SIG-M5 (cell line): ENCODE results near the gene TAX1BP3.
"Not testable (repeated sequence)": the region's sequence is repeated elsewhere in the genome, so short reads cannot be mapped to it uniquely, and the experiment has no call there.

Experiments used
- DNase-seq: peaks from one replicate; lab custom pipeline; 2025; lab: John Stamatoyannopoulos, UW

The TAX1BP3 gene, protein sequence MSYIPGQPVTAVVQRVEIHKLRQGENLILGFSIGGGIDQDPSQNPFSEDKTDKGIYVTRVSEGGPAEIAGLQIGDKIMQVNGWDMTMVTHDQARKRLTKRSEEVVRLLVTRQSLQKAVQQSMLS

DNA sequence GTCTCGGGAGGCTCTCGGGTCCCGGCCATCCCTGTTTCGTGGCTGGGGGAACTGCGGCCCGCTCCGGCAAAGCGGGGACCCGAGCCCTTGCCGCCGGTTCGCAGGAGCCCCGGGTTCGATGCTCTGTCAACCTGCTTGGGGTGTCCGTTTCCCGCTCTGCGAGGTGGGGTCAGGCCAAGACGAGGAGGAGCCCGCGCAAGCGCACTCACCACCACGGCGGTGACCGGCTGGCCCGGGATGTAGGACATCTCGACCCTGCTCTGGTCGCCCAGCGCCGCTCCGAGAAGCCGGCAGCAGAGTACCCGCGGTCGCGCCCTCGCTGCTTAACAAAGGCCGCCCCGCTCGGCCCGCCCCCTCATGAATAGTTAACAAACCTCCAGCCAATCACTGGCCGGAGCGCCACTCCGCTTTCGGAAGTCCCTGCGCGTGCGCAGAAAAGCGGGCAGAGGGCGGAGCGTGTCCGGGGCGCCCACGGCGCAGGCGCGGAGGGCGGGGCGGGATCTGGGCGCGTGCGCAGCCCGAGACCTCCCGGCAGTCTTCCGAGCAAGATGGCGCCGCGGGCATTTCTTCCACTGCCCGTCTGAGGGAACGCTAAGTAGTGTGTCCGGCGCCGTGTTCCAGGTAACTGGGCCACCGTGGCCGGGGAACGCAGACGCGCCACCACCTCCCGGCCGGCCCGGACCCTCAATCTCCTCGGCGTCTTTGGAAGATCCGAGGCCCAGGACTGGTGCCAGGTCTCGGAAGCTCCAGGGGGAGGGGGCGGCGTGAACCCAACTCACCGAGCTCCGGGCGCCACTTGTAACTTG, at the start of gene TAX1BP3, which contains the start of gene EMC6:
Gene TAX1BP3 (minus strand): TSS at position 300 of the 806 bp plus-strand sequence. CDS start 52 bp downstream, at position 248.
Gene EMC6 (plus strand): TSS at position 534 of the 806 bp plus-strand sequence. CDS start 335 bp downstream, outside the sequence.
- peak; percentile 59 for DNase-seq

GRCh38 chr17:3715296-3715695, 46.9 kb upstream of the TAX1BP3 start:
- no peak for DNase-seq

DNA sequence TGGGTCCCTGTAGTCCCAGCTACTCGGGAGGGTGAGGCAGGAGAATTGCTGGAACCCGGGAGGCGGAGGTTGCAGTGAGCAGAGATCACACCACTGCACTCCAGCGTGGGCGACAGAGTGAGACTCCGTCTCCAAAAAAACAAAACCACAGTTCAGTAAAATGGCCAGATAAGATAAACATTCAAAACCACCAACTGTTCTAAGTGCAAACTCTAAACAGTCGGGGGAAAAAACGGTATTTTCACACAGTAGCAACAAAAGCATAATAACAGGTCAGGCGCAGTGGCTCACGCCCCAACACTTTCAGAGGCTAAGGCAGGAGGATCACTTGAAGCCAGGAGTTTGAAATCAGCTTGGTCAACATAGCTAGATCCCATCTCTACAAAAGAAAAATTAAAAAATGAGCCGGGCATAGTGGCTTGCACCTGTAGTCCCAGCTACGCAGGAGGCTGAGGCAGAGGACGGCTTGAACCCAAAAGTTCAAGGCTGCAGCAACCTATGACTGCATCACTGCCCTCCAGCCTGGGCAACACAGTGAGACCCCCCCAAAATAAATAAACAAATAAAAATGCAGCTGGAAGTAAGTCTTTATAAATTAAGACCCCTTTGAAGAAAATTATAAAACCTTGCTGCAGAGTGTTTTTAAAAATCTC, 44.6 kb upstream of the TAX1BP3 start:
- no peak for DNase-seq

- DNase-seq = peak; percentile 30
These were observed 42.6 kb upstream of the TAX1BP3 start for GRCh38 chr17:3710951-3711383.

DNA sequence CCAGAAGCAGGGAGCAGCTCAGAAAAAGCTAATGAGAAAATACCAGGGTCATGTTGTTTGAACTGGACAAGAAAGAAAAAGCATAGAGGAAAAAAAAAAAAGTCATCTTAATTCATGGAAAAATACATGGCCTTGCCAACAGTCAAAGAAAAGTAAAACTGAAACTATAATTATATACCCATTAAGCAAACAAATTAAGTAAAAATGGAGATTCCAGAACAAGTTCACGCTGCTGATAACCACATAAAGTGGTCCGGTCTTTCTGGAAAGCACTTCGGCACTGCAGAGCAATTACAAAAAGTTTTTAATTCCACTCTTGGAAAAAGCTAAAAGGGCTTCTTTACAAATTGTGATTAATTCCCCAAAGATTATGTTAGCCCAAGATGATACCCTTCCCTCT, 40.0 kb upstream of the TAX1BP3 start:
- DNase-seq = no peak

DNA sequence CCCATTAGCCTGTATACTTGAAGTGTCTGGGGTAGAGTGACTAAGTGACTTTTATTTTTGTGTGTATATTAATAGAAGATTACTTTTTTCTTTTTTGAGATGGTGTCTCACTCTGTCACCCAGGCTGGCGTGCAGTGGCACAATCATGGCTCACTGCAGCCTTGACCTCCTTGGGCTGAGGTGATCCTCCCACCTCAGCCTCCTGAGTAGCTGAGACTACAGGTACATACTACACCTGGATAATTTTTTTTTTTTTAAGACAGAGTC, 37.3 kb upstream of the TAX1BP3 start:
- not testable (repeated sequence) for DNase-seq

DNA sequence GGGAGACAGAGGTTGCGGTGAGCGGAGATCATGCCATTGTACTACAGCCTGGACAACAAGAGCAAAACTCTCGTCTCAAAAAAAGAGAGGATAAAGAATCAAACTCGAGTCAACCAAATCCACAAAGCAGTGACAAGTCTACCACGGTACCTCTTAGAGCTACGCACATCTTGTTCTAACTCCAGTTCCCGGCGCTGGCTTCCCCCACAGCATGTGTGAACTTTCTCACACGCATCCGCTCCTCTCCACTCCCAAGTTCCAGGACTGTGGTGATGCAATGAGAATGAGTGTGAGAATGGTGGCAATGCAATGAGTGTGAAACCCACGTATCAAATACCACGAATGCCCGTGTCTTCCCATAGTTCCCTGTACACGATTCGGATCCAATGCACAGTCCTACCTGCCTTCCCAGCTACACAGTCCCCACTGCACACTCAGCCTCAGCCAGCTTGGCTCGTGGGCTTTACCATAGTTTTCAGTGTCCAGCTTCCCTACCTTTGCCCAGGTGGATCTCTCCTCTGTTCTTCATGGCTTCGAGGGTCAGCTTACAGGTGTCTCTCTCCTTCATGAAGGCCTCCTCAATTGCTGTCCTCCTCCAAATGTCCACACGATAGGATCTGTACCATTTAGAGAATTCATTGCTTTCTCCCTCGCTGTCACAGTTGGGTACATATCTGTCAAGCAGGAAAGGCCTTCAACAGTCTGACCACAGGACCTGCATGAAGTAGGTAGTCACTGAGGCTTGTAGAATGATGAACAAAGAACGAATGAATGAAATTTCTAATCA, 36.7 kb upstream of the TAX1BP3 start:
- DNase-seq = no peak

DNA sequence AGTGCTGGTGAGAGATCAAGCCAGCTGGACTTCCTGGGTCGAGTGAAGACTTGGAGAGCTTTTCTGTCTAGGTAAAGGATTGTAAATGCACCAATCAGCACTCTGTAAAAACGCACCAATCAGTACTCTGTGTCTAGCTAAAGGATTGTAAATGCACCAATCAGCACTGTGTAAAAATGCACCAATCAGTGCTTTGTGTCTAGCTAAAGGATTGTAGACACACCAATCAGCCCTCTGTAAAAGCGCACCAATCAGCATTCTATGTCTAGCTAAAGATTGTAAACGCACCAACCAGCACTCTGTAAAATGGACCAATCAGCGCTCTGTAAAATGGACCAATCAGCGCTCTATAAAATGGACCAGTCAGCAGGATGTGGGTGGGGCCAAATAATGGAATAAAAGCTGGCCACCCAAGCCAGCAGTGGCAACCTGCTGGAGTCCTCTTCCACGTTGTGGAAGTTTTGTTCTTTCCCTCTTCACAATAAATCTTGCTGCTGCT, 33.7 kb upstream of the TAX1BP3 start:
- not testable (repeated sequence) for DNase-seq

DNA sequence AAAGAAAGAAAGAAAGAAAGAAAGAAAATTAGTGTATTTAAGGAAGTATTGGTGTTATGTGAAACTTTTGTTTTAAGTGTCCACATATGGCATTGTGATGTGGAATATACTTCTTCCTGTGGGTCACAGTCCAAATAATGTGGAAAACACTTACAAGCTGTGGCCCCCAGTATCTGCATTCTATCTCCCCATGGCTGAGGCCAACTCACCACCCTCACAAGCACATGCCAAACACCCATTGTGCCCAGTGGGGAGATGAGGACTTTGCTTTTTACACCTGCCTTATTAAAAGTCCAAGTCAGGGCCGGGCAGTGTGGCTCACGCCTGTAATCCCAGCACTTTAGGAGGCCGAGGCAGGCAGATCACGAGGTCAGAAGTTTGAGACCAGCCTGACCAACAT, 31.6 kb upstream of the TAX1BP3 start:
- DNase-seq = no peak

DNA sequence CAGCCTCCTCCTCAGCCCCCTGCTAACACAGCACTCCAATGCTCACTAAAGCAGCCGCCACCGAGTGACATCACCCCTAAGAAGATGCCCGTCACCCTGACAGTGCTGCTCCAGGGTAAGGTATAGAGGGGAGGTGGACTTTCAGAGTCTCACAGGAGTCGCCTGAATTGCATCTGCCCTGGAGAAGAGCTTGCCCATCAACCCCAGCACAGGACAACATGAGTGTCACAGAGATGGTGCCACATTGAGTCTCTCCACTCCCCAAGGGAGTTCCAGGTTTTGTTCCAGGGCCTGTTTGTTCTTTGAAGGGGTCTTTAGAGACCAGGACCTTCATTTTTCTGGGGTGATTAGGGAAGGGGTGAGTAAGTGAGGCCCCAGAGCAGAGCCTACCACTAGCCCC, 29.8 kb upstream of the TAX1BP3 start:
- DNase-seq = no peak

DNA sequence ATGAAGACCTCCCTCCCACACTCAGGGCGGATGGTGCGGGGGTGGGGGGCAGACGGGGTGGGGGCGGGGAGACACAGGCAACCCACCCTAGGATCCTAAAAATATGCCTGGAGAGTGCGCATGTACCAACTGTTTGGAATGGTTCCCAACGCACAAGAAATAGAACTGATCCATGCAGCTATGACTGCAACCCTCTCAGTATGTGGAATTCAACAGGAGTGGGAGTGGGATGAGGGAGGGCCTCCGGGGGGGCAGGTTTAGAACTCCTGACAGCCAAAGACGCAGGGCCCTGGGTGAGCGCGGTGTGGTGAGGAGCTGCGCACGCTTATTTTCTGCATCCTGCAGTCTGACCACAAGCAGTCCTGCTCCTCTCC, 28.7 kb upstream of the TAX1BP3 start:
- DNase-seq = no peak

GRCh38 chr17:3695723-3696411, 27.5 kb upstream of the TAX1BP3 start, which contains the start of gene P2RX5:
P2RX5 (minus strand) TSS chr17:3696155; CDS start chr17:3696005, 150 bp downstream.
- DNase-seq = no peak

- DNase-seq = no peak
These were observed 26.8 kb upstream of the TAX1BP3 start for GRCh38 chr17:3695129-3695722.

DNA sequence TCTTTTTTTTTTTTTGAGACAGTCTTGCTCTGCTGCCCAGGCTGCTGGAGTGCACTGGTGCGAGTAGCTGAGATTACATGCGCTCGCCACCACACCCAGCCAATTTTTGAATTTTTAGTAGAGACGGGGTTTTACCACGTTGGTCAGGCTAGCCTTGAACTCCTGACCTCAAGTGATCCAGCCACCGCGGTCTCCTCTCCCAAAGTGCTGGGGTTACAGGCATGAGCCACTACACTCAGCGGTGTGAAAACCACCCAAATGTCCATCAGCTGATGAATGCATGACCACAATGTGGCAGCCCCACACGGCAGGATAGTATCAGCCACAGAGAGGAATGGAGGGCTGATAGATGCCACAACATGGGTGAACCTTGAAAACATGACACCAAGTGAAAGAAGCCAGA, 25.5 kb upstream of the TAX1BP3 start:
- no peak for DNase-seq

GRCh38 chr17:3693141-3693540, 24.8 kb upstream of the TAX1BP3 start:
- DNase-seq = no peak

GRCh38 chr17:3692346-3692745, 24.0 kb upstream of the TAX1BP3 start:
- DNase-seq = no peak

GRCh38 chr17:3691617-3692067, 23.3 kb upstream of the TAX1BP3 start:
- no peak for DNase-seq

DNA sequence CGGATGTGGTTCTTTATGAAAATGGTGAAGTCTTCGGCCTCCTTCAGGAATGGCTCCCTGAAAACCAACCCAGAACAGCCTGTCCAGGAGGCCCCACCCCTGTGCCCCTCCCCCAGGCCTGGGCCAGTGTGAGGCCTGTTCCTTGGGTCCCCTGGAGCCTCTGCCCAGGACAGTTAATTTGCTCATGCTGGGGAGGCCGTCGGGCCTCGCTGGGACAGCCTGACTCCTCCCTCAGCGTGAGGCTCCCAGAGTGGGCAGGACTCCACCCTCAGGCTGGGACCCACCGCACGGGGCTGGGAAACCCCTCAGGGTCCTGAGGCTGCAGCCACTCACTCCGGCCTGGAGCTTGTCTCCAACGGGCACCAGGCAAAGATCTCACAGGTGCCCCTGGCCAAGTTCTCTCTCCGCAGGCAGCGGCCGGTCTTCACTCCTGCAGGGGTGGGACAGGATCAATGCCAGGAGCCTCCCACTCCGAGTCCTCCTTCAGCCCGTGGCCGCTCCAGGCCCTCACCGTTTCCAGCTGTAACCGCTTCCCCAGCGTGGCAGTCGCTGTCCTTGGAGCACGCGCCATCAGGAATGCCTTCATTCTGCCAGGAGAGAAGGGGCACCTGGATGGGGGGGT, 21.8 kb upstream of the TAX1BP3 start:
- no peak for DNase-seq

GRCh38 chr17:3689262-3690093, 21.1 kb upstream of the TAX1BP3 start:
- no peak for DNase-seq

DNA sequence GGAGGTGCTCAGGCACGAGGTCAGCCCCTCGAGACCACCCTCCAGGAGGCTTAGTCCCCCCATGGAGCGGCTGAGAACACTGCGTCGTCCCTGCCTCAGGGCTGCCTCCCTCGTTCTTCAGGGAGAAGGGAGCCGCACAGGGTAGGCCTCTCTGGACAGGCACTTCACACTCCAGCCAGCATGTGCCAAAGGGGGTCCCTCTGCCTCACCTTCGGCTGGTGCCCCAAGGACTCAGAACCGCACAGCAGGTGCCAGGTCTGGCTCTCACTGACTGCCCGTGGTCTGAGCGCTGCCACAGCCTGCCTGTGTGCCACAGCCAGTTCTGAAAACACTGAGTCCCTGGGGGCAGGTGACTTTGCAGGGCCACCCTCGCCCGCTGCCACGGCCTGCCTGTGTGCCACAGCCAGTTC, 20.5 kb upstream of the TAX1BP3 start:
- DNase-seq = no peak
